ENCODE data around the gene GXYLT1. TPM values are rescaled to one million over a fixed set of nuclear protein-coding genes. Genes with fewer than 3 reads are reported as not detected.
"Not testable (repeated sequence)": the region's sequence is repeated elsewhere in the genome, so short reads cannot be mapped to it uniquely, and the experiment has no call there.

Gene GXYLT1, protein sequence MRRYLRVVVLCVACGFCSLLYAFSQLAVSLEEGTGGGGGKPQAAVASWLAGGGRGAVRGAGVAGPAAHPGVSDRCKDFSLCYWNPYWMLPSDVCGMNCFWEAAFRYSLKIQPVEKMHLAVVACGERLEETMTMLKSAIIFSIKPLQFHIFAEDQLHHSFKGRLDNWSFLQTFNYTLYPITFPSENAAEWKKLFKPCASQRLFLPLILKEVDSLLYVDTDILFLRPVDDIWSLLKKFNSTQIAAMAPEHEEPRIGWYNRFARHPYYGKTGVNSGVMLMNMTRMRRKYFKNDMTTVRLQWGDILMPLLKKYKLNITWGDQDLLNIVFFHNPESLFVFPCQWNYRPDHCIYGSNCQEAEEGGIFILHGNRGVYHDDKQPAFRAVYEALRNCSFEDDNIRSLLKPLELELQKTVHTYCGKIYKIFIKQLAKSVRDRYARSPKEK
- 9.8 to 12.6 TPM (median 11.6 TPM) in 3 replicates for total RNA-seq
- long read RNA-seq, full-length matches to known transcripts: 11 of 13 reads
- long read RNA-seq, partial matches to known transcripts: 1 of 13 reads
- long read RNA-seq, other reads (novel, unspliced or antisense): 1 of 13 reads

- H3K36me3 Mint-ChIP-seq (ENCODE audit: low read depth): no peaks in the 10 kb centered on the region
- peaks cover 41% of the 10 kb centered on the region for H3K4me1 Mint-ChIP-seq (ENCODE audit: low read depth)
- peak within 1 kb of the TSS; percentile 86 for H3K27ac Mint-ChIP-seq (ENCODE audit: unreplicated experiment)
- TF ChIP-seq, protein P1, sequence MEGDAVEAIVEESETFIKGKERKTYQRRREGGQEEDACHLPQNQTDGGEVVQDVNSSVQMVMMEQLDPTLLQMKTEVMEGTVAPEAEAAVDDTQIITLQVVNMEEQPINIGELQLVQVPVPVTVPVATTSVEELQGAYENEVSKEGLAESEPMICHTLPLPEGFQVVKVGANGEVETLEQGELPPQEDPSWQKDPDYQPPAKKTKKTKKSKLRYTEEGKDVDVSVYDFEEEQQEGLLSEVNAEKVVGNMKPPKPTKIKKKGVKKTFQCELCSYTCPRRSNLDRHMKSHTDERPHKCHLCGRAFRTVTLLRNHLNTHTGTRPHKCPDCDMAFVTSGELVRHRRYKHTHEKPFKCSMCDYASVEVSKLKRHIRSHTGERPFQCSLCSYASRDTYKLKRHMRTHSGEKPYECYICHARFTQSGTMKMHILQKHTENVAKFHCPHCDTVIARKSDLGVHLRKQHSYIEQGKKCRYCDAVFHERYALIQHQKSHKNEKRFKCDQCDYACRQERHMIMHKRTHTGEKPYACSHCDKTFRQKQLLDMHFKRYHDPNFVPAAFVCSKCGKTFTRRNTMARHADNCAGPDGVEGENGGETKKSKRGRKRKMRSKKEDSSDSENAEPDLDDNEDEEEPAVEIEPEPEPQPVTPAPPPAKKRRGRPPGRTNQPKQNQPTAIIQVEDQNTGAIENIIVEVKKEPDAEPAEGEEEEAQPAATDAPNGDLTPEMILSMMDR (IDR thresholded peaks at IDR 0.05): peak; percentile 15
- DNase-seq (ENCODE audit: low spot score): peak; percentile 94
- no peaks in the 10 kb centered on the region for H3K9me3 Mint-ChIP-seq (ENCODE audit: low read depth)
- peak within 1 kb of the TSS; percentile 85 for H3K4me3 Mint-ChIP-seq (ENCODE audit: unreplicated experiment)
- no peaks in the 10 kb centered on the region for H3K27me3 Mint-ChIP-seq (ENCODE audit: low read depth)
These were observed at the start of gene GXYLT1 for GRCh38 chr12:42144408-42145196. Gene GXYLT1 (minus strand): TSS chr12:42144874. CDS start chr12:42144646, 228 bp downstream.

GRCh38 chr12:42192686-42193085 lies 48.0 kb upstream of the GXYLT1 start:
- Mint-ChIP-seq H3K4me3 (ENCODE audit: unreplicated experiment) (no peak overlapping the region), H3K27me3 (ENCODE audit: low read depth) (no peaks in the 10 kb centered on the region), H3K27ac (ENCODE audit: unreplicated experiment) (no peak overlapping the region), H3K36me3 (ENCODE audit: low read depth) (peaks cover 5% of the 10 kb centered on the region), H3K9me3 (ENCODE audit: low read depth) (no peaks in the 10 kb centered on the region), H3K4me1 (ENCODE audit: low read depth) (peaks cover 6% of the 10 kb centered on the region)
- no peak for DNase-seq (ENCODE audit: low spot score)
- TF ChIP-seq, protein P1 (IDR thresholded peaks at IDR 0.05): no peak

DNA sequence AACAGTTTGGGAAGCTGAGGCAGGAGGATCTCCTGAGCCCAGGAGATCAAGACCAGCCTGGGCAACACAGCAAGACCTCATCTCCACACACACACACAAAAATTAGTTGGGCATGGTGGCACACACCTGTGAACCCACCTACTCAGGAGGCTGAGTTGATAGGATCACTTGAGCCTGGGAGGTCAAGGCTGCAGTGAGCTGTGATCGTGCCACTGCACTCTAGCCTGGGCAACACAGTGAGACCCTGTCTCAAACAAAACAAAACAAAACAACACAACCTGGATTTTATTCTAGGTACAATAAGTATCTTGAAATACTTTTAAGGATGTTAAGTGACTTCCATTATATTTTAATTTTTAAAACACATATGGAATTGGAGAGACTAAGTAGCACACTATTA lies 47.6 kb upstream of the GXYLT1 start:
- Mint-ChIP-seq H3K4me1 (ENCODE audit: low read depth) (peaks cover 6% of the 10 kb centered on the region), H3K36me3 (ENCODE audit: low read depth) (peaks cover 5% of the 10 kb centered on the region), H3K27me3 (ENCODE audit: low read depth) (no peaks in the 10 kb centered on the region), H3K4me3 (ENCODE audit: unreplicated experiment) (no peak overlapping the region), H3K27ac (ENCODE audit: unreplicated experiment) (no peak overlapping the region), H3K9me3 (ENCODE audit: low read depth) (no peaks in the 10 kb centered on the region)
- TF ChIP-seq, protein P1 (IDR thresholded peaks at IDR 0.05): no peak
- DNase-seq (ENCODE audit: low spot score): no peak

DNA sequence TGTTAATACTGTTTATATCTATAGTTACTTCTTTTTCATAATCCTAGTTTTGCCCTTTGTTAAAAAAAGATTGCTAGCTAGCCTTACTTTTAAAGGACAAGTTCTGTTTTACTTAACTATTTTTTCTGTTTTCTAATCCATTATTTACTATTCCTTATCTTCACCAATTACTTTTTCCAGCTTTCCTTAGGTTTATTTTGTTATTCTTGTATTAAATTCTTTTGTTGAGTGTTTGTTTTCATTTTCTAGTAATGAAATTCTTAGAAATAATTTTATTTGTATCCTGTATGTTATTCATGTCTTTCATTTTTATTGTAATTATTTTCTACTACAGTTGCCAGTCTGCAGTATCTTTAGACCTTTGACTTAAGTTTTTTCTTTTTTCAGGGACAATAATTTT lies 45.7 kb upstream of the GXYLT1 start:
- Mint-ChIP-seq H3K4me1 (ENCODE audit: low read depth) (peaks cover 6% of the 10 kb centered on the region), H3K4me3 (ENCODE audit: unreplicated experiment) (no peak overlapping the region), H3K36me3 (ENCODE audit: low read depth) (peaks cover 3% of the 10 kb centered on the region), H3K27me3 (ENCODE audit: low read depth) (no peaks in the 10 kb centered on the region), H3K27ac (ENCODE audit: unreplicated experiment) (no peak overlapping the region), H3K9me3 (ENCODE audit: low read depth) (no peaks in the 10 kb centered on the region)
- no peak for DNase-seq (ENCODE audit: low spot score)
- TF ChIP-seq, protein P1 (IDR thresholded peaks at IDR 0.05): no peak

DNA sequence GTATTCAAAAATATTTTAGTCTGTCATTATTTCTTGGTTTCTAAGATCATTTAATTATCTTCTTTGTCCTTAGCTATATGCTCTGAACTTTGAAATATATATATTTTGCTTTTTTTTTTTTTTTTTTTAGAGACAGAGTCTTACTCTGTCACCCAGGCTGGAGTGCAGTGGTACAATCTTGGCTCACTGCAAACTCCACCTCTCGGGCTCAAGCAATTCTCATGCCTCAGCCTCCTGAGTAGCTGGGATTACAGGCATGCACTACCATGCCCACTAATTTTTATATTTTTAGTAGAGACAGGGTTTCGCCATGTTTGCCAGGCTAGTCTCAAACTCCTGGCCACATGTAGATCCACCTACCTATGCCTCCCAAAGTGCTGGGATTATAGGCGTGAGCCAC lies 43.6 kb upstream of the GXYLT1 start:
- not testable (repeated sequence) for H3K27ac Mint-ChIP-seq (ENCODE audit: unreplicated experiment); H3K9me3 Mint-ChIP-seq (ENCODE audit: low read depth); H3K4me3 Mint-ChIP-seq (ENCODE audit: unreplicated experiment); H3K36me3 Mint-ChIP-seq (ENCODE audit: low read depth); H3K4me1 Mint-ChIP-seq (ENCODE audit: low read depth); H3K27me3 Mint-ChIP-seq (ENCODE audit: low read depth); DNase-seq (ENCODE audit: low spot score)
